T-cell (primary cell): ENCODE measurements around the gene ARHGAP6. TPM values are rescaled to one million over a fixed set of nuclear protein-coding genes. Genes with fewer than 3 reads are reported as not detected.

Experiments used
- ATAC-seq, 4 experiments: fragments of 200-7000 bp in 3 of 4; fragments of 150-1000 bp in 1 of 4; cut with Tn5 transposase; replicated peaks in 1 of 4; 1 replicate in 3 of 4; 2 replicates in 1 of 4; pipeline ENCODE4 v1.10.0; 2021; ENCODE audit warnings: moderate library complexity in 3 of 4, mild to moderate bottlenecking in 2 of 4, moderate number of reproducible peaks in 1 of 4
- CTCF ChIA-PET, 2 donors: fragments of 300-600 bp; sonication (Branson Sonifier 250); formaldehyde crosslinking; loops; one replicate each; lab custom pipeline; 2022; ENCODE audit warnings: antibody characterized with exemption in 2 of 2; lab: Charles Lee
- POLR2A ChIA-PET, 2 donors: fragments of 300-600 bp; sonication (Branson Sonifier 250); formaldehyde crosslinking; loops; one replicate each; lab custom pipeline; 2022; ENCODE audit warnings: antibody characterized with exemption in 2 of 2; lab: Charles Lee
- DNase-seq, 35 experiments: peaks; one replicate each; pipeline versions ENCODE4 v3.0.0 to v3.0.0-alpha.2; 2013 to 2023
- H3K27ac ChIP-seq: one replicate; pipeline ENCODE4 v1.5.1; 2013; ENCODE audit warnings: low read length
- H3K27me3 ChIP-seq, 2 experiments: replicated peaks in 1 of 2; 1 replicate in 1 of 2; 2 replicates in 1 of 2; pipeline versions ENCODE4 v1.6.1 to v1.7.0; 2013; ENCODE audit warnings: low read length in 1 of 2, mixed read lengths in 1 of 2; ENCODE audit not compliant: control insufficient read depth in 2 of 2, insufficient read depth in 2 of 2; ENCODE audit errors: extremely low read depth in 1 of 2
- H3K36me3 ChIP-seq, 2 donors: 1 replicate in 1 of 2; 2 replicates in 1 of 2; pipeline versions ENCODE4 v1.6.1 to v1.7.0; 2013; ENCODE audit warnings: low read length in 1 of 2; ENCODE audit not compliant: control insufficient read depth in 2 of 2, insufficient read depth in 1 of 2; ENCODE audit errors: extremely low read depth in 1 of 2
- H3K4me1 ChIP-seq, 2 experiments: 1 replicate in 1 of 2; 2 replicates in 1 of 2; pipeline versions ENCODE4 v1.6.1 to v1.7.0; 2013; ENCODE audit warnings: low read length in 2 of 2, mixed read lengths in 1 of 2; ENCODE audit not compliant: insufficient read depth in 2 of 2, control insufficient read depth in 1 of 2; ENCODE audit errors: extremely low read depth in 1 of 2
- H3K4me3 ChIP-seq, 2 donors: 1 replicate in 1 of 2; 2 replicates in 1 of 2; pipeline versions ENCODE4 v1.5.1 to v1.7.0; 2013; ENCODE audit warnings: mild to moderate bottlenecking in 2 of 2, low read length in 1 of 2, moderate library complexity in 1 of 2; ENCODE audit not compliant: control insufficient read depth in 1 of 2; ENCODE audit errors: extremely low read depth in 1 of 2
- H3K9me3 ChIP-seq: 2 replicates; pipeline ENCODE4 v1.7.0; 2013
- H3K27ac Mint-ChIP-seq, 2 donors: one replicate each; pipeline ENCODE4 v1.8.0; 2020 to 2021; ENCODE audit warnings: mild to moderate bottlenecking in 2 of 2, mixed read lengths in 2 of 2
- H3K27me3 Mint-ChIP-seq, 2 donors: one replicate each; pipeline ENCODE4 v1.8.0; 2021 to 2022; ENCODE audit warnings: mixed read lengths in 2 of 2
- H3K36me3 Mint-ChIP-seq: one replicate; pipeline ENCODE4 v1.8.0; 2021; ENCODE audit warnings: mixed read lengths
- H3K4me1 Mint-ChIP-seq, 3 donors: one replicate each; pipeline ENCODE4 v1.8.0; 2020 to 2022; ENCODE audit warnings: mixed read lengths in 3 of 3, mild to moderate bottlenecking in 1 of 3
- H3K4me3 Mint-ChIP-seq, 3 donors: one replicate each; pipeline ENCODE4 v1.8.0; 2020 to 2022; ENCODE audit warnings: mild to moderate bottlenecking in 3 of 3, mixed read lengths in 3 of 3, moderate library complexity in 3 of 3
- H3K9me3 Mint-ChIP-seq, 3 donors: one replicate each; pipeline ENCODE4 v1.8.0; 2020 to 2022; ENCODE audit warnings: mixed read lengths in 3 of 3
- WGBS: methylation state at CpG from one replicate; pipeline ENCODE4 v1.1.5; 2013; ENCODE audit warnings: missing lambda C conversion rate; ENCODE audit not compliant: insufficient coverage; 5-methylcytosine and 5-hydroxymethylcytosine counted together
- total RNA-seq, 35 experiments: library from RNA in 6 of 35; stranded (reverse) in 6 of 35; fragments of 120-200 nt in 1 of 35; gene quantifications; one replicate each; pipeline versions ENCODE4 v1.2.1 to v1.2.4 and lab custom pipeline; 2013 to 2026

ARHGAP6 gene
- total RNA-seq, 5 donors from 2014 or later (not counting 1 experiment from before 2014, with no cell fraction given), result 0.09 to 0.13 (median 0.12) TPM; not detected in 2

GRCh38 chrX:11138498-11139390, 527.0 kb downstream of the ARHGAP6 start:
- Histone ChIP-seq H3K36me3 (no peaks in the 10 kb centered on the region), H3K4me3 (no peak overlapping the region), H3K27me3 (peaks cover 0 to 7% of the 10 kb centered on the region in 2 experiments), H3K9me3 (no peaks in the 10 kb centered on the region), H3K4me1 (peaks cover 0 to 2% of the 10 kb centered on the region in 2 experiments), H3K27ac (no peak overlapping the region)
- peaks cover 8 to 12% of the 10 kb centered on the region in 2 donors for H3K27me3 Mint-ChIP-seq
- ChIA-PET CTCF (interaction anchor here (0.8 to 3.8 kb wide), 5 partner anchors 27 to 950 kb away, joined by 3 to 21 read pairs (median 4); no protein-coding TSS in a partner anchor), POLR2A (no interaction called here)
- 37% methylated on average over 22 of the region's 56 CpGs for WGBS
- no peak for ATAC-seq
- H3K9me3 Mint-ChIP-seq, result no peaks in the 10 kb centered on the region
- H3K4me1 Mint-ChIP-seq, result peaks cover 0 to 5% (median 0%) of the 10 kb centered on the region in 3 donors
- no peak for DNase-seq
- H3K4me3 Mint-ChIP-seq, result no peak overlapping the region
- H3K36me3 Mint-ChIP-seq, result no peaks in the 10 kb centered on the region
- H3K27ac Mint-ChIP-seq, result no peak overlapping the region

- POLR2A ChIA-PET, result no interaction called here
- Histone ChIP-seq H3K36me3 (no peaks in the 10 kb centered on the region), H3K4me1 (peaks cover 0 to 2% of the 10 kb centered on the region in 2 experiments), H3K27me3 (peaks cover 0 to 5% of the 10 kb centered on the region in 2 experiments), H3K9me3 (no peaks in the 10 kb centered on the region), H3K27ac (no peak overlapping the region), H3K4me3 (no peak overlapping the region)
- ATAC-seq (no peak), DNase-seq (peak in 2 of 35 experiments; percentile 3 to 63)
- H3K27ac Mint-ChIP-seq, result no peak overlapping the region
- H3K36me3 Mint-ChIP-seq, result no peaks in the 10 kb centered on the region
- WGBS, result no CpG with 5 or more reads among the region's 6 CpGs
- CTCF ChIA-PET, result interaction anchor here (0.7 to 3.8 kb wide), 8 partner anchors 11 to 949 kb away, joined by 3 to 21 read pairs (median 4); no protein-coding TSS in a partner anchor
- H3K4me1 Mint-ChIP-seq, result peaks cover 0 to 5% (median 0%) of the 10 kb centered on the region in 3 donors
- H3K4me3 Mint-ChIP-seq, result no peak overlapping the region
- no peaks in the 10 kb centered on the region for H3K9me3 Mint-ChIP-seq
- peaks cover 8 to 10% of the 10 kb centered on the region in 2 donors for H3K27me3 Mint-ChIP-seq
Observed at GRCh38 chrX:11137543-11138139, 528.1 kb downstream of the ARHGAP6 start.

GRCh38 chrX:11135564-11136185, 530.0 kb downstream of the ARHGAP6 start:
- Mint-ChIP-seq H3K4me1 (peaks cover 0 to 5% (median 0%) of the 10 kb centered on the region in 3 donors), H3K27me3 (peaks cover 8 to 10% of the 10 kb centered on the region in 2 donors), H3K36me3 (no peaks in the 10 kb centered on the region), H3K9me3 (no peaks in the 10 kb centered on the region), H3K4me3 (no peak overlapping the region), H3K27ac (no peak overlapping the region)
- Histone ChIP-seq H3K36me3 (no peaks in the 10 kb centered on the region), H3K9me3 (no peaks in the 10 kb centered on the region), H3K27ac (no peak overlapping the region), H3K27me3 (peaks cover 0 to 5% of the 10 kb centered on the region in 2 experiments), H3K4me1 (peaks cover 0 to 2% of the 10 kb centered on the region in 2 experiments), H3K4me3 (no peak overlapping the region)
- DNase-seq, result no peak
- no peak for ATAC-seq
- ChIA-PET CTCF (interaction anchor here (0.6 to 3.8 kb wide), 3 partner anchors 364 to 946 kb away, joined by 4 to 21 read pairs (median 4); no protein-coding TSS in a partner anchor), POLR2A (no interaction called here)
- WGBS, result no CpG with 5 or more reads among the region's 2 CpGs

GRCh38 chrX:11131146-11131545, 534.6 kb downstream of the ARHGAP6 start:
- no peaks in the 10 kb centered on the region for H3K4me1 Mint-ChIP-seq
- no peak overlapping the region for H3K4me3 ChIP-seq
- H3K9me3 ChIP-seq, result no peaks in the 10 kb centered on the region
- H3K27ac Mint-ChIP-seq, result no peak overlapping the region
- no peak overlapping the region for H3K4me3 Mint-ChIP-seq
- CTCF ChIA-PET, result no interaction called here
- H3K27ac ChIP-seq, result no peak overlapping the region
- DNase-seq, result no peak
- ATAC-seq, result no peak
- H3K36me3 Mint-ChIP-seq, result peaks cover 3% of the 10 kb centered on the region
- POLR2A ChIA-PET, result no interaction called here
- no peaks in the 10 kb centered on the region for H3K4me1 ChIP-seq
- no peaks in the 10 kb centered on the region for H3K36me3 ChIP-seq
- peaks cover 0 to 3% of the 10 kb centered on the region in 2 donors for H3K27me3 Mint-ChIP-seq
- H3K27me3 ChIP-seq, result no peaks in the 10 kb centered on the region
- peaks cover 0 to 4% (median 0%) of the 10 kb centered on the region in 3 donors for H3K9me3 Mint-ChIP-seq

GRCh38 chrX:11130136-11130535, 535.6 kb downstream of the ARHGAP6 start:
- no peak overlapping the region for H3K4me3 Mint-ChIP-seq
- H3K4me1 Mint-ChIP-seq, result no peaks in the 10 kb centered on the region
- ATAC-seq, result no peak
- peaks cover 0 to 4% (median 0%) of the 10 kb centered on the region in 3 donors for H3K9me3 Mint-ChIP-seq
- peaks cover 3% of the 10 kb centered on the region for H3K36me3 Mint-ChIP-seq
- no peaks in the 10 kb centered on the region for H3K9me3 ChIP-seq
- H3K4me1 ChIP-seq, result no peaks in the 10 kb centered on the region
- H3K27me3 ChIP-seq, result no peaks in the 10 kb centered on the region
- CTCF ChIA-PET, result interaction anchor here (0.5 to 1.1 kb wide), 4 partner anchors 10 to 1642 kb away, joined by 3 to 7 read pairs (median 4); no protein-coding TSS in a partner anchor
- no peak overlapping the region for H3K4me3 ChIP-seq
- no peak overlapping the region for H3K27ac ChIP-seq
- no peaks in the 10 kb centered on the region for H3K36me3 ChIP-seq
- H3K27me3 Mint-ChIP-seq, result peaks cover 0 to 3% of the 10 kb centered on the region in 2 donors
- no peak for DNase-seq
- POLR2A ChIA-PET, result no interaction called here
- no CpG with 5 or more reads among the region's 3 CpGs for WGBS
- H3K27ac Mint-ChIP-seq, result no peak overlapping the region
